Natural killer cell treated with Interleukin-12 subunit alpha and Interleukin-12 subunit beta and Interleukin-15 and Interleukin-18, amount 100 ng/mL, for 72 hours (primary cell): Measurements from ENCODE around the gene LFNG. TPM values are rescaled to one million over a fixed set of nuclear protein-coding genes. Genes with fewer than 3 reads are reported as not detected.
A peak's percentile ranks its signal among the peaks of the same experiment; 100 is the strongest.

Source experiments
- ATAC-seq, 2 donors: fragments of 150-1000 bp; cut with Tn5 transposase in 1 of 2; sonication (Bioruptor Pico), chemical (Tn5 transposase) in 1 of 2; 2 replicates each; pipeline ENCODE4 v1.10.0; 2021
- DNase-seq: peaks from one replicate; pipeline ENCODE4 v3.0.0; 2022; ENCODE audit warnings: low spot score
- H3K27ac Mint-ChIP-seq, 2 donors: 1 replicate in 1 of 2; 2 replicates in 1 of 2; pipeline ENCODE4 v1.8.0; 2022; ENCODE audit warnings: mixed read lengths in 2 of 2, mild to moderate bottlenecking in 1 of 2, moderate library complexity in 1 of 2
- H3K27me3 Mint-ChIP-seq, 2 donors: 1 replicate in 1 of 2; 2 replicates in 1 of 2; pipeline ENCODE4 v1.8.0; 2022; ENCODE audit warnings: mixed read lengths in 2 of 2
- H3K36me3 Mint-ChIP-seq: one replicate; pipeline ENCODE4 v1.8.0; 2022; ENCODE audit warnings: mixed read lengths
- H3K4me1 Mint-ChIP-seq, 2 donors: 1 replicate in 1 of 2; 2 replicates in 1 of 2; pipeline ENCODE4 v1.8.0; 2022; ENCODE audit warnings: low read depth in 2 of 2, mixed read lengths in 2 of 2, mild to moderate bottlenecking in 1 of 2
- H3K4me3 Mint-ChIP-seq: one replicate; pipeline ENCODE4 v1.8.0; 2022; ENCODE audit warnings: mixed read lengths
- H3K9me3 Mint-ChIP-seq: 2 replicates; pipeline ENCODE4 v1.8.0; 2022; ENCODE audit warnings: mixed read lengths
- total RNA-seq, 2 donors: library from RNA; stranded (reverse); gene quantifications; one replicate each; pipeline ENCODE4 v1.2.3, GENCODE V29; 2022

The LFNG gene
- total RNA-seq, 2 donors from 2014 or later: 89.8 to 153 TPM

DNA sequence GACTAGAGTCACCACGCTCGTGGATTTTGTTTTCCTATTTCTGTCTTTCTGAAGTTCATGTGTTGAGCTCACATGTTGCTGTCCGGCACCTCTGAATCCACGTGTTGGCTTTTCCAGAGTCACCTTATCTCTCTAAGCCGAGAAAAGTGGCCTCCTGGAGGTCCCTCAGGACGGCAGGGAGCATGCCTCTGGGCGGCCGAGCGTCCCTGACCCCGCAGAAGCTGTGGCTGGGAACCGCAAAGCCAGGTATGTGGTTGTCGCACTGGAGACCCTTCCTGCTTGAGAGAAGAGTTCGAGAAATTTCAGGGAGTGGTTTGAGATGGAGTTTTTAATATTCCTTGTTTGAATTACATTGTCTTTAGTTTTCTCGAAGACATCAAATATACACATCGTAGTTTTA lies 51.8 kb downstream of the LFNG start:
- no peak overlapping the region for H3K27ac Mint-ChIP-seq
- ATAC-seq: no peak
- H3K36me3 Mint-ChIP-seq: no peaks in the 10 kb centered on the region
- no peak for DNase-seq
- no peaks in the 10 kb centered on the region for H3K27me3 Mint-ChIP-seq
- H3K9me3 Mint-ChIP-seq: no peaks in the 10 kb centered on the region
- H3K4me1 Mint-ChIP-seq: peaks cover 16 to 28% of the 10 kb centered on the region in 2 donors
- H3K4me3 Mint-ChIP-seq: no peak overlapping the region

DNA sequence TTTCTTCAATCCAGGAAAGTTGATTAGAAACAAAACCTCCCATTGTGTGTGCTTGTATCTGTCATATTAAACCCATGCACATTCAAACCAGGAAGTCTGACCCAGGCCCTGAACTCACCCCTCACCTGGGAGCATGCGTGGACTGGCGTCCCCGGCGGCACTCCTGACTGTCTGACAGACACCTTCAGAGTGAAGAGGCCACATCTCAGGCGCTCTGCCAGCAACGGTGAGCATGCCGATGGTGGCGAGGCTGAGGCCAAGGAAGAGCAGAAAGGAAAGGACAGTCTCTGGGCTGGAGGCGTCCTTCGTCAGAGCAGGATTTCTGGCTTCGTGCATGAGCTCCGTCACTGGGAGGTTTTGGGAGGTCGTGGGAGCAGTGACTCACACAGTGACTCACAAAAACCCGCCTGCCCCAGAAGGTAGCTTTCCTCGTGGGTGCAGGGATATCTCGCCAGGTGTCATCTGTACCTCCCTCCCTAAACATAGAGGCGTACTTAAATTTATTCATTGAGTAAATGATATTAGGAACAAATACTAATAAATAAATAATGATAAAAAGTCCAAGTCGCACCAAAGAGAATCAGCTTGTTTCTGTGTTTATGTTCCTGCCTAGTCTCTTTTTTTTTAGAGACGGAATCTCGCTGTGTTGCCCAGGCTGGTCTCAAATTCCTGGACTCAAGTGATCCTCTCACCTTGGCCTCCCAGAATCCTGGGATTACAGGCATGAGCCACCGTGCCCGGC lies 52.7 kb downstream of the LFNG start:
- Mint-ChIP-seq H3K36me3 (no peaks in the 10 kb centered on the region), H3K27ac (no peak overlapping the region), H3K27me3 (no peaks in the 10 kb centered on the region), H3K4me1 (peaks cover 16 to 28% of the 10 kb centered on the region in 2 donors), H3K4me3 (no peak overlapping the region), H3K9me3 (no peaks in the 10 kb centered on the region)
- ATAC-seq (no peak), DNase-seq (no peak)

DNA sequence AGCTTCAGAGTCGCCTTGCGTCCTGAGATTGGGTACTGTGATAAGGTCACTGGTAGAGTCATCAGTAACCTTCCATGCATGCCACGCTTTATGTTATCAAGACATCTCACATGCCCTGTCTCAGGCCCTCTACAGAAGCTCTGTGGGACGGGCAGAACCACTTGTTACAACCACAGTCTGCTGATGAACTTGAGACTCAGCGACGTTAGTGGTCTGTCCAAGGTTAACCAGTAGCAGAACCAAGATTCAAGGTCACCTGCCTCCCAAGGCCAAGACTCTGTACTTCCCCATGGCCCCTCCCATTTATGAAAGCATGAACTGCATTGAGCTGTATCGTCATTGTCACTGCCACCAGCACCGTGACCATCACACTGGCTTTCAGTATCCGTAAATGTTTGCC lies 54.2 kb downstream of the LFNG start:
- Mint-ChIP-seq H3K4me1 (peaks cover 16 to 27% of the 10 kb centered on the region in 2 donors), H3K27ac (no peak overlapping the region)
- no peak for DNase-seq

DNA sequence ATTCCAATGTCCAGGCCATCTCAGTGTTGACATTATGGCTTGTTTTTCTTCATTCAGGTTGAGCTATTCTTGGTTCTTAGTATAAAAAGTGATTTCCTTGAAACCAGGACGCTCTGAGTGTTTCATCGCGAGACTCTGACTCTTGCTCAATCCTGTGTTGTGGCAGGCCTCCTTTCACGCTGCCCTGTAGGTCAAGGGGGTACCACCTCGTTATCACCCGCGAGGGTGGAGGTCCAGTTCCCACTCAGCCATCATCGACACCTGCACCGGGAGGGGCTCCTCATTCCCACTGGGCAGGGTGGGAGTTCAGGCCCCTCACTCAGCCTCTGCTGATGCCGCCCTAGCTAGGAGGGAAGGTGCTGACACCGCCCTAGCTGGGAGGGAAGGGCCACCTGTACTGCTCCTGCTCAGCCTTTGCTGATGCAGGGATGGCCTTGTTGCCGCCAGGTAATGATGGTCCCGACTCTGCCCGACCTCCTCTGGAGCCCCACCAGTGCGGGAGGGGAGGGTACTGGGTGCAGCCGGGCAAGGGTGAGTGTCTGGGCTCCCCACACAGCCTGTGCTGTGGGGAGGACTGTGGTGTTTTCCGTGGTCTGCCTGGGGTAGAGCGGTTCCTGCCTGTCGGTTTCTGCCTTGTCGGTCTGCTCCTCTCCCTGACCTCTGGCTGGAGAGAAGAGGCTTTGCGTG lies 55.6 kb downstream of the LFNG start:
- Mint-ChIP-seq H3K9me3 (no peaks in the 10 kb centered on the region), H3K27me3 (no peaks in the 10 kb centered on the region), H3K4me3 (peak overlapping the region; percentile 11), H3K4me1 (peaks cover 16 to 23% of the 10 kb centered on the region in 2 donors), H3K36me3 (no peaks in the 10 kb centered on the region), H3K27ac (peak overlapping the region in 1 of 2 donors; percentile 71)
- ATAC-seq (peak; percentile 41 to 55), DNase-seq (peak; percentile 61)

More for the DNA sequence above, 54.2 kb downstream of the LFNG start:
- H3K27me3 Mint-ChIP-seq: no peaks in the 10 kb centered on the region
- no peak overlapping the region for H3K4me3 Mint-ChIP-seq
- no peaks in the 10 kb centered on the region for H3K9me3 Mint-ChIP-seq
- ATAC-seq: peak in 1 of 2 donors; percentile 57
- H3K36me3 Mint-ChIP-seq: no peaks in the 10 kb centered on the region

DNA sequence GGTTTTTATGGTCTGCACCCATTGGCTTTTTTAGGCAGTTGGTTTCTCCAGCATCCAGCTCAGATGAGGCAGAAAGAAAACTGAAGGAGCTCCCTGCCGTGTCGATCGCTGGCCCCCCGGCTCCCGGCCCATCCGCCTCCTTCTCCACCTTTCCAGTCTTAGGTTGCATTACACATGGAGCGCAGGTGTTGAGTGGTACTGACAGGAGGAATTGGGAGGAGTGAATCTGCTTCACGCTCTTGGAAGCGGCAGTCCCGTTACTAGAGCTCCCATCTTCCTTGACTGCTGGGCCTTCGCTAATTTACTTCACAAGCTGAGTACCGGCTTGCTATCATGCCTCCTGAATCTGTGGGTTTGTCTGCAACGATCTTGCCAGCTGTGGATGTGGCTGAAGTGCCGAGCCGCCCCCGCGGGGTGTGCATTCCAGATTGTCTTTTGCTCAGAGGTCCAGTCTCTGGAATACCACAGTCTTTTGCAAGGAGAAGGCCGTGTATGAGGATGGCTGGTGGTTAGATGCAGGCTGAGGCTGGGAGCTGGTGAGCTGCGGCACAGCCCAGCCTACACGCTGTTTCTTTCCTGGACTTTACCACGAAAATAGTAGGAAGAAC lies 56.3 kb downstream of the LFNG start:
- no peaks in the 10 kb centered on the region for H3K36me3 Mint-ChIP-seq
- no peaks in the 10 kb centered on the region for H3K9me3 Mint-ChIP-seq
- peaks cover 16 to 22% of the 10 kb centered on the region in 2 donors for H3K4me1 Mint-ChIP-seq
- peak overlapping the region in 1 of 2 donors; percentile 25 for H3K27ac Mint-ChIP-seq
- H3K27me3 Mint-ChIP-seq: no peaks in the 10 kb centered on the region
- H3K4me3 Mint-ChIP-seq: no peak overlapping the region
- ATAC-seq (no peak), DNase-seq (no peak)

DNA sequence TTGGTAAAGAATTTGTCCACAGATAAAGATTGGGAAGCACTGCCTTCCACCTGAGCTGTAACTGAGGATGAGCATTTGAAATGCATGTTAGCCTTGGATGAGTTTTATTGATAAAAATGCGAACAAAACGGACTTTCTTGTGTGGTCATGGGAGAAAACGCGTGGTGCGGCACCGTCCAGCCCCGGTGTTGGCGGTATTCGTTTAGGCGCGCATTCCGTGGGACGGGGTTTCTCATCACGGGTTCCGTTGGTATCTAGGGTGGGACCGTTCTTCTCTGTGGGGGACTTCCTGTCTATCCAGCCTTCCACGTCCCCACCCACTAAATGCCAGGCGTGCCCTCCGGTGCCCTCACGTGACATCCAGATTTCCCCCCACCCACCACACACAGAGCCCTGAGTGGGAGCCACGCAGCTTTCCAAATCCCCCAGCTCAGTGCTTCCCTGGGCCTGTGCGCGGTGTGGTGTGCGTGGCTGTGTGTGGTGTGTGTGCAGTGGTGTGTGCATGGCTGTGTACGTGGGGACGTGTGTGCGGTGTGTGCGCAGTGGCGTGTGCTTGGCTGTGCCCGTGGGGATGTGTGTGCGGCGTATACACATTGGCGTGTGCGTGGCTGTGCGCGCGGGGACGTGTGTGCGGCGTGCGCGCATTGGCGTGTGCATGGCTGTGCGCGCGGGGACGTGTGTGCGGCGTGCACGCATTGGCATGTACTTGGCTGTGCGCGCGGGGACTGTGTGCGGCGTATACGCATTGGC lies 57.3 kb downstream of the LFNG start:
- no peak overlapping the region for H3K4me3 Mint-ChIP-seq
- H3K36me3 Mint-ChIP-seq: no peaks in the 10 kb centered on the region
- no peaks in the 10 kb centered on the region for H3K27me3 Mint-ChIP-seq
- H3K4me1 Mint-ChIP-seq: peaks cover 16 to 22% of the 10 kb centered on the region in 2 donors
- H3K9me3 Mint-ChIP-seq: no peaks in the 10 kb centered on the region
- H3K27ac Mint-ChIP-seq: no peak overlapping the region
- DNase-seq: peak; percentile 49
- ATAC-seq: no peak

Other genes with a start within 250 kb of the LFNG start
- 10 to 100 TPM; 28.9 to 34.5 TPM for gene SNX8, start 205.3 kb upstream of the LFNG start, total RNA-seq
- 100 to 1,000 TPM; 229 to 348 TPM for gene EIF3B, start 164.9 kb upstream of the LFNG start, total RNA-seq
- gene CHST12, start 116.2 kb upstream of the LFNG start, total RNA-seq: 10 to 100 TPM; 29.6 to 31.7 TPM
- not detected for gene GRIFIN, start 43.4 kb upstream of the LFNG start, total RNA-seq
- 10 to 100 TPM; 27.0 to 61.4 TPM for gene BRAT1, start 35.8 kb downstream of the LFNG start, total RNA-seq
- gene IQCE, start 39.2 kb downstream of the LFNG start, total RNA-seq: 10 to 100 TPM; 11.6 to 17.7 TPM
- 10 to 100 TPM; 23.7 to 24.8 TPM for gene TTYH3, start 112.2 kb downstream of the LFNG start, total RNA-seq
- gene AMZ1, start 168.4 kb downstream of the LFNG start, total RNA-seq: not detected